KOPT-K1 (cell line): Measurements from ENCODE around the gene RAB11B.
"Not testable (repeated sequence)": the region's sequence is repeated elsewhere in the genome, so short reads cannot be mapped to it uniquely, and the experiment has no call there.

ENCODE experiments used
- H3K27ac ChIP-seq: fragments of 200-600 bp; sonication (generic); 2 replicates; pipeline ENCODE4 v1.5.1; 2016; ENCODE audit warnings: antibody characterized with exemption, mild to moderate bottlenecking, low read depth, low read length; ENCODE audit not compliant: poor library complexity, severe bottlenecking
- H3K36me3 ChIP-seq: fragments of 200-600 bp; sonication (generic); 2 replicates; pipeline ENCODE4 v1.5.1; 2017; ENCODE audit warnings: antibody characterized with exemption, mild to moderate bottlenecking, low read length, moderate library complexity; ENCODE audit not compliant: insufficient read depth
- H3K9me3 ChIP-seq: fragments of 200-600 bp; sonication (generic); 2 replicates; pipeline ENCODE4 v1.5.1; 2017; ENCODE audit warnings: antibody characterized with exemption, low read length, mild to moderate bottlenecking; ENCODE audit not compliant: insufficient read depth, poor library complexity, severe bottlenecking

Gene RAB11B

DNA sequence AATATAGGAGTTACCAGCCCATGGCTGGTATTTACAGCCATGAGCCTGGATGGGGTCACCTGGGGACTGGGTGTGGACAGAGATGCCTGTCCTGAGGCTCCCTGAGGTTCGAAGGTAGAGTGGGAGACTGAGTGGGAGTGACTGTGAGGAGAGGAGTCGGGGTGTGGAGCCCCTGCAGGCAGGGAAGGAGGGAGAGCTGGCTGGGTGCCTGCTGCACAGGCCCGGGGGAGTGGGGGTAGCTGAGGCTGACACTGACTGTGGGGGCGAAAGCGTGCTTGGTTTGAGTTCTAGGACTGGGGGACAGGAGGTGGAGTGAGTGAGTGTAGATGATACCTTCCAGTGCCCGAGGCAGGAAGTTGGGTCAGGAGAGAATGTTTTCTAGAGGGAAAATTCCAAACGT is 7.1 kb downstream of the RAB11B start:
- H3K36me3 ChIP-seq: peaks cover 20% of the 10 kb centered on the region; the same call in 1 of the 2 replicates
- H3K27ac ChIP-seq: no peak overlapping the region
- H3K9me3 ChIP-seq: no peaks in the 10 kb centered on the region

- Histone ChIP-seq H3K27ac (no peak overlapping the region), H3K9me3 (no peaks in the 10 kb centered on the region), H3K36me3 (peaks cover 25% of the 10 kb centered on the region; the same call in 1 of the 2 replicates)
These were observed 7.7 kb downstream of the RAB11B start for GRCh38 chr19:8397746-8398310.

- peaks cover 30% of the 10 kb centered on the region; the same call in 1 of the 2 replicates for H3K36me3 ChIP-seq
- no peaks in the 10 kb centered on the region for H3K9me3 ChIP-seq
These were observed 8.2 kb downstream of the RAB11B start for GRCh38 chr19:8398311-8398771.

GRCh38 chr19:8399681-8400188 is 9.6 kb downstream of the RAB11B start:
- H3K27ac ChIP-seq: no peak overlapping the region
- no peaks in the 10 kb centered on the region for H3K9me3 ChIP-seq
- peaks cover 44% of the 10 kb centered on the region for H3K36me3 ChIP-seq

More at GRCh38 chr19:8398311-8398771, 8.2 kb downstream of the RAB11B start:
- H3K27ac ChIP-seq: no peak overlapping the region

DNA sequence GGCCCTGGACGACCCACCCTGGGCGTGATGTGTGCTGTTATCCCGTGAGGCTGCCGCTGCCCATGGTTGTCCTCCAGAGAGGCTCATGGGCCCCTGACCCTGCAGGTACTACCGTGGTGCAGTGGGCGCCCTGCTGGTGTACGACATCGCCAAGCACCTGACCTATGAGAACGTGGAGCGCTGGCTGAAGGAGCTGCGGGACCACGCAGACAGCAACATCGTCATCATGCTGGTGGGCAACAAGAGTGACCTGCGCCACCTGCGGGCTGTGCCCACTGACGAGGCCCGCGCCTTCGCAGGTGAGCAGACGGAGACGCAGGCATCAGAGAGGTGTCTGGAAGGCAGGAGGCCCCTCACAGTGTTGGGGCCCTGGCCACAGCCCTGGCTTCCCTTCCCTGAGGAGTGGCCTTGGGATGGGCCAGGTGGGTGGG is 11.8 kb downstream of the RAB11B start:
- no peak overlapping the region for H3K27ac ChIP-seq
- H3K9me3 ChIP-seq: no peaks in the 10 kb centered on the region
- peaks cover 56% of the 10 kb centered on the region for H3K36me3 ChIP-seq

DNA sequence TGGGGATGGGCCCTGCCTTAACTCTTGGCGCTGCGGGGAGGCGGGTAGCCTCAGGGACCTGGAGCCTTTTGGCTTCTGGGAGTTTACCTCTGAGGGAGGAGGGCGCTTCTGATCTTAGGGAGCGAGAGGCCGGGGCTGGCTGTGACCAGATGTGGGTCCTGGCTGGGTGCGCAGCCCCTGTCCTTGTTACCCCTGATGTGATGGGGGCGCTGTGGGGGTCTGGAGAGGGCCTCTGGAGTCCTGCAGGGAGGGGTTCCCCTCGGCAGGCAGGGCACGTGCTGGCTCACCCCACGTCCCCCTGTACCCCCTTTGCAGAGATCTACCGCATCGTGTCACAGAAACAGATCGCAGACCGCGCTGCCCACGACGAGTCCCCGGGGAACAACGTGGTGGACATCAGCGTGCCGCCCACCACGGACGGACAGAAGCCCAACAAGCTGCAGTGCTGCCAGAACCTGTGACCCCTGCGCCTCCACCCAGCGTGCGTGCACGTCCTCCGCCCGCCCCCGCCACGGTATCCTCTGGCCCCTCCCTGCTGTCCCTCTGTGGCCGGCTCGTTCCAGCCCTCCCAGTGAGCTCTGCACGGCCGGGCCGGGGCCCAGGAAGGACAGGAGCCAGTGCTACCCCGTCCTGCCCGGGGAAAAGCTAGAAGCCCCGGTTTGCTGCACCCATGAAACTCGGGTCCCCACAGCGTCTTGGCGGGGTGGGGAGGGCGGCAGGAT is 13.1 kb downstream of the RAB11B start:
- H3K27ac ChIP-seq: no peak overlapping the region
- H3K36me3 ChIP-seq: peaks cover 56% of the 10 kb centered on the region

GRCh38 chr19:8403820-8404109 is 13.6 kb downstream of the RAB11B start:
- Histone ChIP-seq H3K36me3 (peaks cover 56% of the 10 kb centered on the region), H3K27ac (no peak overlapping the region), H3K9me3 (no peaks in the 10 kb centered on the region)

More for the DNA sequence above, 13.1 kb downstream of the RAB11B start:
- H3K9me3 ChIP-seq: no peaks in the 10 kb centered on the region

DNA sequence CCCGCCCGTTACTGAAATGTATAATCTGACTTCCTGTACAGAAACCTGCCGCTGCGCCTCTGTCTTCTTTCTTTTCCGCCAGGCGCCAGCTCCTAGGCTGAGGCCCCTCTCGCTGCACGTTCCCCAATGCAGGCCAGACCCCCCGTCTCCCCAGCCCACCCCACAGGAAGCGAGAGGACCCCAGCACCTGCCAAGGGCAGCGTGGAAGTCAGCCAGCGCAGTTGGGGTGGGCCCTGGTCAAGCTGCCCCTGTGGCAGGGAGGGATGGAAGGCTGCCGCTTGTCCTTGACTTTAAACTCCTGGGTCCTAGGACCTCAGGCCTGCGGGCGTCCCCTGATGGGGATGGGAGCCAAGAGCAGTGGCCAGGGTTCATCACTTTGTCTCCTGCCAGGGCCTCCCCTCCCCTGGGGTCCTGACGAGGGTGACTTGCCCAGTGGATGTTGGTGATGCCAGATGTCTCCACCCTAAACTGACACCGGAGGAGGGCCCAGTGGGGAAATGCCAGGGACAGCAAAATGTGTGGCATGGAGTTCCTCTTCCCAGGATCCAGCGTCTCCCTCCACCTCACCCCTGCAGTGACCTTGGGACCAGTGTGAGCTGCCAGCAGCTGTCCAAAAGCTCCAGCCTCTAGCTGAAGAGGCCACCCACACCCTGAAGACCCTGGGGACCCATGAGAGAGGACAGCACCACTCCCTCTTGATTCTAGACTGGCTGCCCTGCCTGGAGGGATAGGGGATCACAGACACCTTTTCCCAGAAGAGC is 14.4 kb downstream of the RAB11B start:
- Histone ChIP-seq H3K36me3 (peaks cover 50% of the 10 kb centered on the region), H3K9me3 (no peaks in the 10 kb centered on the region), H3K27ac (no peak overlapping the region)

GRCh38 chr19:8410718-8411117 is 20.6 kb downstream of the RAB11B start:
- H3K36me3 ChIP-seq, H3K27ac ChIP-seq, H3K9me3 ChIP-seq: not testable (repeated sequence)

DNA sequence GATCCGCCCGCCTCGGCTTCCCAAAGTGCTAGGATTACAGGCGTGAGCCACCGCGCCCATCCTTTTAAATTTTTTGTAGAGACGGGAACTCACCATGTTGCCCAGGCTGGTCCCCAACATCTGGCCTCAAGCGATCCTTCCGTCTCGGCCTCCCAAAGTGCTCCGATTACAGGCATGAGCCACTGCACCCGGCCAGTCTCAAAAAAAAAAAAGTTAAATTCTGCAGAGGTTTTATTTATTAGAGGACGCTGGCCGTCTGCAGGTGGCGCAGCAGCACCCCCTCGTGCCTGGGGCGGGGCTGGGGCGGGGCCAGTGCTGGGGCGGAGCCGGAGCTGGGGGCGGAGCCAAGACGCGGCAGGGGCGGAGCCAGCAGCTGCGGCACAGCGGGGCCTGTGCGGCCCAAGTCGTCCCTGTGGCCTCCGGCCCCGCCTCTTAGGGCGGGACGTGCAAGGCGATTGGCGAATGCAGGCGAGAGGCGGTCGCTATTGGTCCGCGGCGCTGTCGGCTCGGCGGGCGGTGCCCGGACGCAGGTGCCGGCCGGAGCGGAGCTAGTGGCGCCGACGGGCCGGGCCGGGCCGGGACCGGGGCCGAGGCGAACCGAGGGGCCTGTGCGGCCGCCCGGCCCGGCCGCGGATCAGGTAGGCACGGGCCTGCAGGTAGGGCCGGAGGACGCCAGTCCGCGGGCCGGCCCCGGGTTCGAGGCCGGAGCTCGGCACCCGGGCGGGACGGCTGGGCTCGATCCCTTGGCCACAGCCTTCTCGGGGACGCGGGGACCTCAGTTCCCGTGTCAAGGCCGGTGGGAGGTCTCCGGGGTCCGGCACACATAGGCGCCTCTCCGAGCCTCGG is 22.8 kb downstream of the RAB11B start, which contains the start of gene MARCHF2:
TSS of gene MARCHF2 (plus strand) at position 523 of the 846 bp plus-strand sequence. CDS start 8,536 bp downstream, outside the sequence.
- Histone ChIP-seq H3K9me3 (no peaks in the 10 kb centered on the region), H3K27ac (peak within 1 kb of the TSS; percentile 32)

GRCh38 chr19:8413629-8413995 is 23.5 kb downstream of the RAB11B start:
- no peaks in the 10 kb centered on the region for H3K9me3 ChIP-seq
- peak overlapping the region; percentile 32 for H3K27ac ChIP-seq
- no peaks in the 10 kb centered on the region for H3K36me3 ChIP-seq

More for the DNA sequence above, 22.8 kb downstream of the RAB11B start, which contains the start of gene MARCHF2:
- no peaks in the 10 kb centered on the region for H3K36me3 ChIP-seq

GRCh38 chr19:8416796-8417195 is 26.6 kb downstream of the RAB11B start:
- H3K36me3 ChIP-seq: no peaks in the 10 kb centered on the region
- H3K9me3 ChIP-seq: no peaks in the 10 kb centered on the region
- H3K27ac ChIP-seq: no peak overlapping the region

DNA sequence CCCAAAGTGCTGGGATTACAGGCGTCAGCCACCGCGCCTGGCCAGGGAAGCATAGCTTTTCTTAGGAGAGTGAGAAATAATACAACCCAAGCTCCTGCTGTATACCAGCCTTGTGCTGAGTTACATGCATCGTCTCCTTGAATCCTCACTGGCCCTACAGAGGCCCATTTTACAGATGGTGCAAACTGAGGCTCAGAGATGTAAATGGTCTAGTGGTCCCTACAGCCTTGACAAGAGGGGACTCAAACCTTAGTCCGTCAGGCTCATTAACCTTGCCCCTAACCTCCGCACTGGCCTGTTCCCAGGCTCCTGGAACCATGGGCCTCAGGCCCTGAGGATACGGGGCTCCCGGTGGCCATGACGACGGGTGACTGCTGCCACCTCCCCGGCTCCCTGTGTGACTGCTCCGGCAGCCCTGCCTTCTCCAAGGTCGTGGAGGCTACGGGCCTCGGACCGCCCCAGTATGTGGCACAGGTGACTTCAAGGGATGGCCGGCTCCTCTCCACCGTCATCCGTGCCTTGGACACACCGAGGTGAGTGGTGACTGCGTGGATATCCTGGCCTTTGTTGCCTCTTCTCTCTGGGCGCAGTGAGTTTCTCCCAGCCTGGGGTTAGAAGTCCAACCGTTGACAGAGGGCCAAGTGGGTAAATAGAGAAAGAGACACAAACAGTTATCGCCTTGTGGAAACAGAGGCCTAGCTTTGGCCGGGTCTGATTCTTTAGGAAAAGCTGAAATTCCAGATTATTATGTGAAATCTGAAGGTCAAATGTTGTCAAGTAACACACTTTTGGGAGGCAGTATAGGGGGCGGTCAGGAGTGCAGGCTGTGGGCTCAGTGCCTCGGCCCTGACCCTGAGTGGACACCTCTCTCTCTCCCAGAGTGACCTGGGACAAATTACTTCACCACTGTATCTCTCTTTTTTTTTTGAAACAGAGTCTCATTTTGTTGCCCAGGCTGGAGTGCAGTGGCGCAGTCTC is 31.6 kb downstream of the RAB11B start:
- no peak overlapping the region for H3K27ac ChIP-seq
- H3K36me3 ChIP-seq: no peaks in the 10 kb centered on the region
- no peaks in the 10 kb centered on the region for H3K9me3 ChIP-seq
